ENCODE data around the gene BLOC1S3.
"Not testable (repeated sequence)": the region's sequence is repeated elsewhere in the genome, so short reads cannot be mapped to it uniquely, and the experiment has no call there.

The BLOC1S3 gene

GRCh38 chr19:45224645-45225044 lies 46.1 kb downstream of the BLOC1S3 start:
- no peak for DNase-seq (ENCODE audit: low spot score)

GRCh38 chr19:45229056-45229455 lies 50.5 kb downstream of the BLOC1S3 start:
- DNase-seq (ENCODE audit: low spot score): not testable (repeated sequence)

Measured in hematopoietic multipotent progenitor cell treated with erythropoietin and hydrocortisone succinate and interleukin-3 and kit ligand, for 17 days (in vitro differentiated cells).